Smooth muscle cell (in vitro differentiated cells): ENCODE data around the gene KIF13A. TPM values are rescaled to one million over a fixed set of nuclear protein-coding genes. Genes with fewer than 3 reads are reported as not detected.

Experiments used
- DNase-seq: peaks from one replicate; lab custom pipeline; 2025; ENCODE audit not compliant: unreplicated experiment; lab: John Stamatoyannopoulos, UW
- H2AFZ ChIP-seq: fragments of 200-600 bp; sonication (generic); 2 replicates; pipeline ENCODE4 v1.6.0; 2016; ENCODE audit warnings: antibody characterized with exemption, low read depth, mild to moderate bottlenecking
- H3F3A ChIP-seq: fragments of 200-600 bp; sonication (generic); 2 replicates; pipeline ENCODE4 v1.6.0; 2017; ENCODE audit warnings: antibody characterized with exemption, low read depth
- H3K27ac ChIP-seq: fragments of 200-600 bp; sonication (generic); 2 replicates; pipeline ENCODE4 v1.5.1; 2016; ENCODE audit warnings: low read depth, mild to moderate bottlenecking
- H3K27me3 ChIP-seq: fragments of 200-600 bp; sonication (generic); 2 replicates; pipeline ENCODE4 v1.6.1; 2016; ENCODE audit warnings: low read depth, mild to moderate bottlenecking
- H3K36me3 ChIP-seq: fragments of 200-600 bp; sonication (generic); 2 replicates; pipeline ENCODE4 v1.5.1; 2016; ENCODE audit warnings: low read depth
- H3K4me1 ChIP-seq: fragments of 200-600 bp; sonication (generic); 2 replicates; pipeline ENCODE4 v1.5.1; 2016; ENCODE audit warnings: low read depth
- H3K4me2 ChIP-seq: fragments of 200-600 bp; sonication (generic); 2 replicates; pipeline ENCODE4 v1.6.0; 2016; ENCODE audit warnings: mild to moderate bottlenecking
- H3K4me3 ChIP-seq: fragments of 200-600 bp; sonication (generic); 2 replicates; pipeline ENCODE4 v1.5.1; 2016; ENCODE audit warnings: mild to moderate bottlenecking
- H3K79me2 ChIP-seq: fragments of 200-600 bp; sonication (generic); 2 replicates; pipeline ENCODE4 v1.6.0; 2016; ENCODE audit warnings: low read depth, mild to moderate bottlenecking
- H3K9ac ChIP-seq: fragments of 200-600 bp; sonication (generic); 2 replicates; pipeline ENCODE4 v1.6.0; 2016; ENCODE audit warnings: low read depth
- H3K9me3 ChIP-seq: fragments of 200-600 bp; sonication (generic); replicated peaks from 2 replicates; pipeline ENCODE4 v1.5.1; 2016; ENCODE audit warnings: low read depth
- H4K20me1 ChIP-seq: fragments of 200-600 bp; sonication (generic); 2 replicates; pipeline ENCODE4 v1.6.0; 2016; ENCODE audit warnings: low read depth
- CTCF ChIP-seq: fragments of 200-600 bp; sonication (generic); IDR thresholded peaks from 2 replicates; pipeline ENCODE4 v1.5.1; 2017; ENCODE audit warnings: borderline replicate concordance, mild to moderate bottlenecking, antibody characterized with exemption; ENCODE audit not compliant: insufficient read depth, poor library complexity, severe bottlenecking
- WGBS: methylation state at CpG from one replicate; pipeline ENCODE4 v1.1.7; 2016; ENCODE audit warnings: low lambda C conversion rate; 5-methylcytosine and 5-hydroxymethylcytosine counted together
- polyA plus RNA-seq: library from polyadenylated mRNA; unstranded; fragments of >200 nt; fragmentation: Nextera tagmentation; extraction: Ambion mirVana; gene quantifications from 2 replicates; pipeline ENCODE4 v1.2.1, GENCODE V29; 2016
- total RNA-seq: library from RNA; depleted of rRNA; stranded (reverse); fragments of >200 nt; gene quantifications from 2 replicates; pipeline ENCODE4 v1.2.3, GENCODE V29; 2014

Gene KIF13A
- total and polyA plus RNA-seq, 2 experiments from 2014 or later = 10.4 to 28.4 TPM

GRCh38 chr6:17945575-17945974 is 41.9 kb downstream of the KIF13A start:
- Histone ChIP-seq H3K4me3 (no peak overlapping the region), H3K27ac (no peak overlapping the region), H4K20me1 (peaks cover 68% of the 10 kb centered on the region), H3F3A (no peaks in the 10 kb centered on the region), H3K4me2 (no peak overlapping the region), H3K79me2 (peaks cover 59% of the 10 kb centered on the region), H2AFZ (no peak overlapping the region), H3K9me3 (no peaks in the 10 kb centered on the region), H3K9ac (no peak overlapping the region), H3K36me3 (no peaks in the 10 kb centered on the region), H3K4me1 (peaks cover 12% of the 10 kb centered on the region), H3K27me3 (no peaks in the 10 kb centered on the region)
- 89% methylated on average over 2 of the region's 2 CpGs for WGBS
- DNase-seq = no peak
- no peak for TF ChIP-seq CTCF

GRCh38 chr6:17945111-17945510 is 42.3 kb downstream of the KIF13A start:
- Histone ChIP-seq H3K79me2 (peaks cover 62% of the 10 kb centered on the region), H3F3A (no peaks in the 10 kb centered on the region), H3K4me2 (no peak overlapping the region), H3K9ac (no peak overlapping the region), H2AFZ (no peak overlapping the region), H3K27me3 (no peaks in the 10 kb centered on the region), H3K4me3 (no peak overlapping the region), H4K20me1 (peaks cover 65% of the 10 kb centered on the region), H3K27ac (no peak overlapping the region), H3K36me3 (no peaks in the 10 kb centered on the region), H3K9me3 (no peaks in the 10 kb centered on the region), H3K4me1 (peaks cover 7% of the 10 kb centered on the region)
- TF ChIP-seq CTCF = no peak
- no peak for DNase-seq
- 92% methylated on average over 2 of the region's 2 CpGs for WGBS

GRCh38 chr6:17941318-17941717 is 46.1 kb downstream of the KIF13A start:
- Histone ChIP-seq H3K9me3 (no peaks in the 10 kb centered on the region), H3K27me3 (no peaks in the 10 kb centered on the region), H3K4me1 (no peaks in the 10 kb centered on the region), H3K9ac (no peak overlapping the region), H4K20me1 (peaks cover 44% of the 10 kb centered on the region), H3K36me3 (no peaks in the 10 kb centered on the region), H3F3A (no peaks in the 10 kb centered on the region), H3K27ac (no peak overlapping the region), H2AFZ (no peak overlapping the region), H3K4me3 (no peak overlapping the region), H3K79me2 (peaks cover 56% of the 10 kb centered on the region), H3K4me2 (no peak overlapping the region)
- 96% methylated on average over 4 of the region's 4 CpGs for WGBS
- no peak for DNase-seq
- TF ChIP-seq CTCF = no peak

GRCh38 chr6:17940151-17940792 is 47.2 kb downstream of the KIF13A start:
- no peak overlapping the region for H2AFZ ChIP-seq

More at GRCh38 chr6:17940151-17940792, 47.2 kb downstream of the KIF13A start:
- no peaks in the 10 kb centered on the region for H3K9me3 ChIP-seq
- DNase-seq = no peak
- H3K4me3 ChIP-seq = peak overlapping the region; percentile 37
- H3K27ac ChIP-seq = no peak overlapping the region
- peak overlapping the region; percentile 55 for H3K4me2 ChIP-seq
- no peaks in the 10 kb centered on the region for H3F3A ChIP-seq
- peaks cover 35% of the 10 kb centered on the region for H4K20me1 ChIP-seq
- H3K4me1 ChIP-seq = no peaks in the 10 kb centered on the region
- H3K36me3 ChIP-seq = no peaks in the 10 kb centered on the region
- WGBS = 32% methylated on average over 6 of the region's 6 CpGs
- peaks cover 54% of the 10 kb centered on the region for H3K79me2 ChIP-seq
- no peak overlapping the region for H3K9ac ChIP-seq
- TF ChIP-seq CTCF = no peak
- H3K27me3 ChIP-seq = no peaks in the 10 kb centered on the region
